Measurements from ENCODE around the gene GNAL.
"Not testable (repeated sequence)": the region's sequence is repeated elsewhere in the genome, so short reads cannot be mapped to it uniquely, and the experiment has no call there.

The GNAL gene

GRCh38 chr18:11849279-11849678, 160.2 kb downstream of the GNAL start:
- DNase-seq (ENCODE audit: low read depth, low spot score), result no peak

GRCh38 chr18:11849841-11850634, 161.0 kb downstream of the GNAL start:
- DNase-seq (ENCODE audit: low read depth, low spot score), result peak; percentile 94

- DNase-seq (ENCODE audit: low read depth, low spot score), result no peak
Observed at GRCh38 chr18:11850821-11851145, 161.7 kb downstream of the GNAL start.

GRCh38 chr18:11851146-11851805, 162.2 kb downstream of the GNAL start, which contains the start of gene CHMP1B:
TSS of gene CHMP1B (plus strand) at chr18:11851413. CDS start at chr18:11851512, 99 bp downstream.
- DNase-seq (ENCODE audit: low read depth, low spot score), result peak; percentile 95

- no peak for DNase-seq (ENCODE audit: low read depth, low spot score)
Observed at GRCh38 chr18:11851806-11852337, 162.8 kb downstream of the GNAL start.

GRCh38 chr18:11854554-11854953, 165.5 kb downstream of the GNAL start:
- not testable (repeated sequence) for DNase-seq (ENCODE audit: low read depth, low spot score)

GRCh38 chr18:11857177-11857887, 168.3 kb downstream of the GNAL start:
- DNase-seq (ENCODE audit: low read depth, low spot score), result peak; percentile 96

- DNase-seq (ENCODE audit: low read depth, low spot score), result no peak
Observed at GRCh38 chr18:11859282-11859830, 170.3 kb downstream of the GNAL start.

- DNase-seq (ENCODE audit: low read depth, low spot score), result no peak
Observed at GRCh38 chr18:11859903-11860407, 170.9 kb downstream of the GNAL start.

- DNase-seq (ENCODE audit: low read depth, low spot score), result no peak
Observed at GRCh38 chr18:11860594-11861450, 171.8 kb downstream of the GNAL start.

GRCh38 chr18:11861583-11862288, 172.7 kb downstream of the GNAL start:
- DNase-seq (ENCODE audit: low read depth, low spot score), result no peak

- DNase-seq (ENCODE audit: low read depth, low spot score), result no peak
Observed at GRCh38 chr18:11862468-11863137, 173.5 kb downstream of the GNAL start.

GRCh38 chr18:11864471-11864870, 175.4 kb downstream of the GNAL start:
- DNase-seq (ENCODE audit: low read depth, low spot score), result no peak

GRCh38 chr18:11865071-11865470, 176.0 kb downstream of the GNAL start:
- DNase-seq (ENCODE audit: low read depth, low spot score), result no peak

- DNase-seq (ENCODE audit: low read depth, low spot score), result no peak
Observed at GRCh38 chr18:11866329-11866728, 177.3 kb downstream of the GNAL start.

- no peak for DNase-seq (ENCODE audit: low read depth, low spot score)
Observed at GRCh38 chr18:11866764-11867163, 177.7 kb downstream of the GNAL start.

GRCh38 chr18:11868230-11868629, 179.2 kb downstream of the GNAL start:
- no peak for DNase-seq (ENCODE audit: low read depth, low spot score)

- no peak for DNase-seq (ENCODE audit: low read depth, low spot score)
Observed at GRCh38 chr18:11871501-11871900, 182.4 kb downstream of the GNAL start.

- DNase-seq (ENCODE audit: low read depth, low spot score), result no peak
Observed at GRCh38 chr18:11872479-11873136, 183.5 kb downstream of the GNAL start.

All from smooth muscle cell of the brain vasculature (primary cell).